ENCODE data around the gene SRGAP3.

Gene SRGAP3

DNA sequence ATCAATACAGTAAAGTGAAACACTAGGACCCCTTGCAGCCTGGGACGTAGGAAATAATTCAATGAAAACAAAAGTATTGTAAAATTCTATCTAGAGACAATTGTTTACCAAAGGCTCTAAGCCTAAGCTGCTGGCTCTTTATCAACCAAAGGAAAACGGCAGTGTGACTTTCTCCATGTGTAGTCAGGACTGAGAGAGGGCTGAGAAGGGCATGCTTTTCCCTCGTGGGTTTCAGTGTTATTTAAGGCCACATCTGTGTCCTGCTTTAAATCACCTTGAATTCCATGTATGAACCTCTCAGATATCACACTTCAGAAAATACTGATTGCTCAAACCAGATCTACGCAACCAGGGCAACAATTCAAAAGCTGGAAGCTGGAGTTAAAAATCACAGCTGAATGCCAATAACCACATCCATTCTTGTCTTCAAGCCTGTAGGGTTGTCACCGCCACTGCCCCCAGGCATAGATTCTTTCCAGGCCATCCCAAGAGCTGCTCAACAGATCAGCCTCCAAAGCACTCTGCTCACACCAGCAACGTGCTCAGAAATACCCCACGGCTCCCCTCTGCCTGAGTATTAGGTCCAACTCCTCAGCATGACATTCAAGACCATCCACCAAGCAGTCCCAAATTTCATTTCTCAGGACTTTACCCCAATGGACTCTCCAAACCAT, 124.0 kb downstream of the SRGAP3 start:
- DNase-seq (ENCODE audit: low read depth, low spot score): no peak

DNA sequence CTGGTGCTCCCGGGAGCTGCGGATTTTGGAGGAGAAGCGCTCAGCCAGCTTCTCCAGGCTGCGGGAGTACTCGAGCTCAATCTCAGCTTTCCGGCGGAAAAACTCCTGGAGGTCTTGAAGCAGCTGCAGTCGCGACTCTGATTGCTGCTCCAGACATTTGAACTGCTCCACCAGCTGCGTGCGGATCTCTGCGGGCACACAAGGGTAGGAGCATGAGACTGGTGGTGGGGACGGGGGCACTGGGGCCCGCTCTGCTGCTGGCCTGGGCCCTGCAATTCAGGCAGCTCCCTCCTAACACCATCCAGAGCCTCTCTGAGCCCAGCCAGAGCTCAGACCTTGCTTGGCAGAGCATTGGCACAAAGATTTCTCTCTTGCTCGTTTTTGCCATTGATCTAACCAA, 124.7 kb downstream of the SRGAP3 start:
- DNase-seq (ENCODE audit: low read depth, low spot score): no peak
- no peak overlapping the region for H3K27ac ChIP-seq

More for the DNA sequence above, 124.0 kb downstream of the SRGAP3 start:
- no peak overlapping the region for H3K27ac ChIP-seq

DNA sequence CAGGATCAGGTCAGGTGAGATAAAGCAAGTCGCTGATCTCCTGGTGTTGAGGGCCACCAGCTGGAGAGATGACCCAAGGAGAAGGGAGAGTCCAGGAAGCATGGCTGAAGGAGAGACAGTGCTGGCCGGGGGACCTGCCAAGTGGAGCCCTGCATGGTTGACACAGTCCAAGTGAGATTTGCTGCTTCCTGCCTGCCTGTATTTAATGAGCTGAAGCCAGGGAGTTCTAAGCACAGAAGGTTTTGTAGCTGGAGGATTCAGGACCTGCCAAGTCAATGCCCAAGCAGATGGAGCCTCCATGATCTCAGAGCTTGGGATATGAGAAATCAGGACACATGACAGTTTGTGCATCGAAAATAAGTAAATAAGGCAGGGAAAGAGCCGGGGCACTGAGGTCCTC, 125.6 kb downstream of the SRGAP3 start:
- no peak for DNase-seq (ENCODE audit: low read depth, low spot score)
- H3K27ac ChIP-seq: no peak overlapping the region

DNA sequence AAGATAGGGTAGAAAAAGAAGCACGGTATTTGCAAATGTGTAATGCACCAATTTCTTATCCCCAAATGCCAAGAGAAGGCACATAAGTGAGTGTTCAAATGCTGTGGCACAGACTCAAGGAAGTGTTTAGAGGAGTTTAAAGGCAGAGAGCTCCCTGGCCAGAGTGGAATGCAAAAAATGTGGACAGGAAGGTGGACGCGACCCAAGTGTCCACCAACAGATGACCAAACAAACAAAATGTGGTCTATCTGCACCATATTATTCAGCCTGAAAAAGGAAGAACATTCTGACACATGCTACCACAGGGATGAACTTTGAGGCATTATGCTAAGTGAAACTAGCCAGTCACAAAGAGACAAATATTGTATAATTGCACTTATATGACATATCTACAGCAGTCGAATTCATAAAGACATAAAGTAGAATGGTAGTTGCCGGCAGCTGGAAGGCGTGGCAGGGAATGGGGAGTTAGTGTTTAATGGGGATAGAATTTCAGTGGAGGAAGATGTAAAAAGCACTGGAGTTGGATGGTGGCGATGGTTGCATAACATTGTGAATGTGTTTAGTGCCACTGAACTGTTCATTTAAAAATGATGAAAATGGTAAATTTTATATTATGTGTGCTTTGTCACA, 126.6 kb downstream of the SRGAP3 start:
- H3K27ac ChIP-seq: no peak overlapping the region
- no peak for DNase-seq (ENCODE audit: low read depth, low spot score)

DNA sequence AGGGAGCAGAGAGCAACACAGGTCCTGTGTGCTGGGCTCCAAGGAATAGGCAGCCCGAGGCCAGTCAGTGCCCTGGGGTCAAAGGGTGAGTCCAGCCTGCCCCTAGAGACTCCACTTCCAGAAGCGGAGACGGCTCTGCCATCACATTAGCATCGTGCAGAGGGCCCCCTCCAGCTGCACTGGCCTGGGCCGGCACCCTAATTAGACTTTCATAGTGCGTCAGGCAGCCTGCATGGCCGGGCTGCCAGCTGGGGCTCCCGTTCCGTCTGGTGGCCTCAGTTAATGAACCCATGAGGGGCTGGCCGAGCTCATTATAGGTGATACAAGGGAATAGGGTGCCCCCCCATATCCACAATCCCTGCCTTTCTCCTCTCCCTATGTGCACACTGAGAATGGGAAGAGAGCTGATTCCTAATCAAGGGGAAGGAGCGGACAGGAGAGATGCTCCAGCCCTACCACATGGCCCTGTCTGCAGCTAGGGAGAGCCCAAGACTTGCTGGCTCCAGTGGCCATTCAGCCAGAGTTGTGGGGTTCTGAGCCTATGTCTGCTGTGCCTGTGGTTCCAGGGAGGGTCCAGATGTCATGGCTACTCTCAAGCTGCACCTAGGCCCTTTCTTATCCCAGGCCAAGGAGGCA, 128.0 kb downstream of the SRGAP3 start:
- DNase-seq (ENCODE audit: low read depth, low spot score): no peak
- H3K27ac ChIP-seq: no peak overlapping the region

DNA sequence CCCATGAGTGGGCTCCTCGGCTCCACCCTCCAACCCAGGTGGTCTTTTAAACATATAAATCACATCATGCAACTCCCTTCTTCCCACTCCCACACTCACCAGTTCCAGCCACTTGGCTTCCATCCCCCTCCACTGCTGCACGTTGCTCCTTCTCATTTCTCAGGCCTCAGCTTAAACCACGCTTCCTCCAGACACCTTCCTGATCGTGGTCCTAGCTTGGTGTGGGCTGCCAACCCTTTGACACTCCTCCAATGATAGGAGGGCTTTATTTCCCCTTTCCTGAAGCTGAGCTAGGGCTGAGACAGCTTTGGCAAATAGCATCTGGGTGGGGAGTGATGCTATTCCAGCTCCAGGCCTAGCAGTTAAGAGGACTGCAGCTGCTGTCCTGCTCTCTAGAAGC, 130.1 kb downstream of the SRGAP3 start:
- DNase-seq (ENCODE audit: low read depth, low spot score): no peak

DNA sequence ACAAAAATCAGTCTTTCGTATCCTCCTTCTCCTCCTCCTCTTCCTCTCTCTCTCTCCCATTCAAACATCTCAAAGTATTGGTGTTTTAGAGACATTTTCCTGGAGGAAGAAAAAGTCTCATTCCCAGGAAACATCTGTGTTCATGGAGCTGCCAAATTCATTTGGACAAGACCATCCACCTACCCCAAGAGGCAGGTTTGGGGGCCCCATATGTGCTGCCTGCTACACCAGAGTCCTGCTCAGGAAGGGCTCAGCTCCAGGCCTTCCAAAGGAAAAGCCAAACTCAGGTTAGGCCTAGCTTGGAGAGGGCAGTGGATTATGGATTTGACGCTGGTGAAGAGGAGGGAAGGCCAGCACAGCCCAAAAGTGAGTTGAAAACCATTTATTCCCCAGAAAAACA, 131.2 kb downstream of the SRGAP3 start:
- no peak overlapping the region for H3K27ac ChIP-seq

More for the DNA sequence above, 130.1 kb downstream of the SRGAP3 start:
- no peak overlapping the region for H3K27ac ChIP-seq

DNA sequence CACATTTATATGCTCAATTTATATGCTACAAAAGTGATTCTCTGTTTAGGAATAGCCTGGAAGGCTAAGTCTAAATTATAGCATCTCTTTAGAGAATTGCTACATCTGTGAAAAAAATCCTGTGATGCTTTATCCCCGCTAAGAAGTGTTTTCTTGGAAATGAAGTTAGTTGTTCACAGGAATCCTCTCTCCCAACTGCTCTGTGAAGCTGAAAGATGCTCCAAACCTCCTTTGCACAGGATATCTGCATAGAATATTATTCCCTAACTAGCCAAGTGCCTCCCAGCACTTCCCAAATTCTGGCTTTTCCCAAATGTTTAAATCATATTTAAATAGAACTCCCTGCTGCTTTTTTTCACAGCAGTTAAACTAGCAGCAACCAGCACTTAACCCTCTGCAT, 132.2 kb downstream of the SRGAP3 start:
- no peak overlapping the region for H3K27ac ChIP-seq

More for the DNA sequence above, 131.2 kb downstream of the SRGAP3 start:
- DNase-seq (ENCODE audit: low read depth, low spot score): no peak

DNA sequence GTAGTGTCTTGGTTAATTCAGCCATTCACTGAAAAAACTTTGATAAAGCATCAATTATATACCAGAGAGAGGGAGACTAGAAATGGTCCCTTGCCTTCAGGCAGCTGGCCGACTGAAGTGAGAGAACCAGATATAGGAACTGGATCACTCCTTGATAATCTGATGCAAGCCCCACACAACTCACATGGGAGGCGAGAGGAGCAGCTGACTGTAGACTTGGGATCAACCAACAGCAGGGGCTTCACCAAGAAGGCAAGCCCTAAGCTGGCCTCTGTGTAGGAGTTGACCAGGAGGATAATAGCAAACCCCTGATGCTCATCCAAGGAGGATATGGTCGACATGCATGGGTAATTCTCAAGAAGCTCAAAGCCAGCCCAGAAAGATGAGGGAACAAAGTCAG, 133.1 kb downstream of the SRGAP3 start:
- H3K27ac ChIP-seq: no peak overlapping the region
- DNase-seq (ENCODE audit: low read depth, low spot score): no peak

More for the DNA sequence above, 132.2 kb downstream of the SRGAP3 start:
- no peak for DNase-seq (ENCODE audit: low read depth, low spot score)

DNA sequence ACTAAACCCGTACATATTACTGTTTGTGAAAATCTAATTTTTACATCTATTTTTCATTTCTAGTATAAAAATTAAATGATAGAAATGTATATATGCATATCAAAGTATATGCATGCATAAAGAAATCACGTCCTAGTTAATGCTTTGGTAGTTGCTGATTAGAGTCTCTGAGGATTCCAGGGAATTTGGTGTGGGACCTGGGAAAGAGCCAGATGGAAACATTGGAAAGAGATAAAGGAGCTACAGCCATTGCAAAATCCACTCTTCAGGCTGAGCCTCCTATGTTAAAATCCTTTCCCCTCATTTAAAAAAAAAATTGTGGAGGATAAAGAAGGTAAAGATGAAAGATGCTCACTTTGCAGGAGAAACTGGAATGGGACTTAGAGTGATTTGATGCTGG, 134.1 kb downstream of the SRGAP3 start:
- DNase-seq (ENCODE audit: low read depth, low spot score): no peak
- no peak overlapping the region for H3K27ac ChIP-seq

DNA sequence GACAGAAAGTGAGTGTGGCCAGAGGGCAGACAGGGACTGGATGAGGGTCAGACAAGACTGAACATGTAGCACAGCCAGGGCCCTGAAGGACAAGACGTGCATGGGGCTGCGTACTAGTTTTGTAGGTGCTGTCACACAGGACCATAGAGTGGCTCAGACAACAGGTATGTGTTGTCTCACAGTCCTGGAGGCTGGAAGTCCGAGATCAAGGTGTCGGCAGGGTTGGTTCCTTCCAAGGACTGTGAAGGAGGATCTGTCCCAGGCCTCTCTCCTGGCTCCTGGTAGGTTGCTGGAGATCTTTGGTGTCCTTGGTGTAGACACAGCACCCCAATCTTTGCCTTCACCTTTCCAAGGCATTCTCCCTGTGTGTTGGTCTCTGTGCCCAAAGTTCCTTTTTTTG, 136.4 kb downstream of the SRGAP3 start:
- H3K27ac ChIP-seq: no peak overlapping the region
- DNase-seq (ENCODE audit: low read depth, low spot score): no peak

DNA sequence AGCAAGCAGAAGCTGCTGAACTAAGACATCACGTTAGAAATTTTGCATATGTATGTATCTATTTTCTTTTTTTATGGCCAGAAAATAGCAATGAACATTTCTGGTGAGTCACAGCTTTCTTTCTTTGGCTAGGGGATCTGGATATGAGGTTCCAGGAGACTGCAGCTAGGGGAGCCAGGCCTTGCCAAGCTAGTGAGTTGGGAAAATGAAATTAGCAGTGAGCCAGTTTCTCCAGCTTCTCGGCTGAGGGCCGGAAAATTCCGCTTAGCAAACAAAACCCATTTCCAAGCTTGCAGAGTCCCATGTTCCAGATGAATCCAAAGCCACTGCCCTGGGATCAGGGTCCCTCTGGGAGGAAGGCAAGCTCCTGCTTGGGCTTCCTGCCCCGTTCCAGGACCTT, 137.6 kb downstream of the SRGAP3 start:
- no peak overlapping the region for H3K27ac ChIP-seq
- no peak for DNase-seq (ENCODE audit: low read depth, low spot score)

DNA sequence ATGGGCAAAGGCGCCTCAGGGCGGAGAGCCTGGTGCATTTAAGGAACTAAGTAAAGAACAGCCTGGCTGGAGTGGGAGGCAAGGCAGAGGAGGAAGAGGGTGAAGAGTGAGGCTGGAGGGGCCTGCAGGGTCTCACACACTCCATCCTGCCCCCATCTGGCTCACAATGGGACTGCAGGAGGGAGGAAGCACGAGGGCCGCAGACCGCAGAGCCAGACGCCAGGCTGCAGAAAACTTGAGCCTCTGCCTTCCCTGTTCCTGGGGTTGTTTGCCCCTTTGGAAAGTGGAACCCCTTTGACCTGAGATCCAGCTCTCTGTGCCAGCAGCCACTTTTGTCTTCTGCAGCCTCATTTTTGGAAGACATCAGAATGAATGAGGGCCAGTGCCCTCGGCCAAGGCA, 138.0 kb downstream of the SRGAP3 start:
- DNase-seq (ENCODE audit: low read depth, low spot score): no peak
- no peak overlapping the region for H3K27ac ChIP-seq

DNA sequence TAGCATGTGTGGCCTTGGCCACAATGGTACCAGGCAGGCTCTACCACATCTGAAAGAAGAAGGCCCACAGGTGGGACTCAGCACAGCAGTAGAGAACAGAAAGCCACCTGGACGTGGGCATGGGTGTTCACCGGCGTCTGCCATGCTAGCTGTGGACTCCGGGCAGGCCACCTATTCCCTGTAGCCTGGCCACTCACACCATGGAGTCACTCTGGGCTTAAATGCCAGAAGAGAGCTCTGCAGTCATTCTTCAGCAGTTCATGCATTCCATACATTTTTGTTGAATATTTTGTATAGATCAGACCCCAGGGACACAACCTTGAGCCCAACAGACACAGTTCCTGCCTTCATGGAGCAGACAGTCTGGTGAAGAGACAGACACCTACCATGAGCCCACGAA, 138.6 kb downstream of the SRGAP3 start:
- no peak for DNase-seq (ENCODE audit: low read depth, low spot score)
- H3K27ac ChIP-seq: no peak overlapping the region

DNA sequence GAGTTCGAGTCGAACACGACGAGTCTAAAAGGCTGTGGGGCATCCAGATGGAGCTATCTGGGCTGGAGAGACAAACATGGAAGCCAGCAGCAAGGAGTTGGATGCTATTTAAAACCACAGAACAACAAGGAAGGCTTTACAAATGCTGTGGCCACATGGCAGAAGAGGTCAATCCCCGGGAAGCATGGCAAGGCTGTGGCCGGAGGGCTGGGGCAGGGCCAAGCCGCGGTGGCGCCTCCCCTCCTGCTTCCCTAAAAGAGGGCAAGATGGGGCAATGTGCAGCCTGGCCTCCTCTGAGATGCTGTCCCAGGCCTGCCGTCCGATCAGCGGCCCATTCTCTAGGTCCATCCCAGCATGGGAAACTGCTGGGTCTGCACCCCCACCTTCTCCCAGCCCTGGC, 139.1 kb downstream of the SRGAP3 start:
- DNase-seq (ENCODE audit: low read depth, low spot score): no peak
- H3K27ac ChIP-seq: no peak overlapping the region

DNA sequence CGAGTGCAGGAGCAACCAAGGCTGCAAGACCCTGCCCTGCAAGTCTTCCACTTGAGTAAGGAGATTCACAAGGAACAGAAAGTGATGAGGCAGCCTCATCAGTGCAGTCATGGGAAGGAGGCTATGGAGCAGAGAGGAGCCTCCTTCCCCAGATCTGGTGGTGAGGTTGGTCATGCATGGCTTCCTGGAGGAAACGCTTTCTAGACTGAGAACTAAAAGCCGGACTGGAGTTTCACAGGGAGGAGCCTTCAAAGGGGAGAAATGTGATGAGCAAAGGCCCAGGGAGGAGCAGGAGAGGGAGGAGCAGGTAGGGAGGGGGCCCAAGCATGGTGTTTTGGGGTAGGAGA, 139.9 kb downstream of the SRGAP3 start:
- DNase-seq (ENCODE audit: low read depth, low spot score): no peak

DNA sequence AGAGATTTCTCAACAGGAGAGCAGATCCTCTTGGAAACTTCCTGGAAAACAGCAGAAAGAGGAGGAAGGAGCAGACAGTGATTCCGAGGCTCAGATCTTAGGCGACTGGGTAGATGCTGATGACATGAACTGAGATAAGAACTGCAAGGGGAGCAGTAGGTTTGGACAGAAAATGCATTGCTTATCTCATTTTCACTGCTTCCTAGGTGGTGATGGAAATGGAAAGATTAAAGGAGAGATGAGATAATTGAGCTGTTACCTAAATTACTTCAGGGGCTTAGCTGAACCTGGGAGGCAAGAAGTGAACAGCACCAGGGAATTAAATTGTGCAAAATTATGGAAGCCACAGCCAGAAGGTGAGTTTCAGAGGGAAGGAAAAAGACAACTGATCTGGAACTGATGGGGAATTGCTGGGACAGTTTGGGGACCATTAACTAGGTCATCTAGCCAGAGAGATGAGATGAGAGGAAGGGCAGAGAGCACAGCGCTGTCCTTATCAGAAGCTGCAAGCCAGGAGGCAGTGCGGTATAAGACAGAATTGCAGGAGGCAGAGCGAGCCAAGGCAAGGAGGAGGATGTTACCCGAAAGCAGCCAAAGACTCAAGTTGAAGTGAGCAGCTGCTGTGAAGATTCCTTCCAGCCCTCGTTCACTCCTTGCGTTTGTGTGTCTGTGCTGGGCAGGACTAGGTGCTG, 140.4 kb downstream of the SRGAP3 start:
- no peak overlapping the region for H3K27ac ChIP-seq
- no peak for DNase-seq (ENCODE audit: low read depth, low spot score)

More for the DNA sequence above, 139.9 kb downstream of the SRGAP3 start:
- no peak overlapping the region for H3K27ac ChIP-seq

DNA sequence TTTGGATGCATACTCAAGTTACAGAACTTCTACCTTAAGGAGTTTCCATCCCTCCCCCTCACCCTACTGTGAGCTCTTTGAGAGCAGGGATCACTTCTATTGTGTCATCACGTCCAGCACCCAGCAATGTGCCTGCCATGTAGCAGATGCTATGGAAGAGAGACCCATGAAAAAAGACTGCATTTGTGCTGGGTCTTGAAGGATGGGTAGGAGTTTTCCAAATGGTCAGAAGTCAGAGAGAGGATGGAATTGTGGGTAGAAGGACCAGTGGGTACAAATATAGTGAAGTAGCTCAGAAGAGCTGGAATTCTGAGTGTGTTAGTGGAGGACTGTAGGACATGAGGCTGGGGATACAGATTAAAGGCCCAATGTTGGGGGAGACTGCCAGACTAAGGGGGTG, 141.7 kb downstream of the SRGAP3 start:
- no peak for DNase-seq (ENCODE audit: low read depth, low spot score)
- H3K27ac ChIP-seq: no peak overlapping the region

DNA sequence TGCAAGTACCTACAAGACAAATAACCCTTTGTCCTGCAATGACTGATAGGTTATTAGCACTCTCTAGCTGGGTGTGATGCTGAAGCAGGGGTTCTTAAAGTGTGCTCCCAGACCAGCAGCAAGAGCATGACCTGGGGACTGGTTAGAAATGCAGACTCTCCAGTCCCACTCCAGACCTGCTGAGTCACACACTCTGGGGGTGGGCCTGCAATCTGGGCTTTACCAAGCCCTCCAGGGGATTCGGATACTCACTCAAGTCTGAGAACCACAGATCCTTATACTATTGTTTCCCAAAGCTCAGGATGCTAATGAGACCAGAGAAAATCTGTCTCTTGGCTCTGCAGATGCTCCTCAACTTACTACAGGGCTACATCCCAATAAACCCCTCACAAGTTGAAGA, 144.0 kb downstream of the SRGAP3 start:
- H3K27ac ChIP-seq: no peak overlapping the region
- DNase-seq (ENCODE audit: low read depth, low spot score): no peak

DNA sequence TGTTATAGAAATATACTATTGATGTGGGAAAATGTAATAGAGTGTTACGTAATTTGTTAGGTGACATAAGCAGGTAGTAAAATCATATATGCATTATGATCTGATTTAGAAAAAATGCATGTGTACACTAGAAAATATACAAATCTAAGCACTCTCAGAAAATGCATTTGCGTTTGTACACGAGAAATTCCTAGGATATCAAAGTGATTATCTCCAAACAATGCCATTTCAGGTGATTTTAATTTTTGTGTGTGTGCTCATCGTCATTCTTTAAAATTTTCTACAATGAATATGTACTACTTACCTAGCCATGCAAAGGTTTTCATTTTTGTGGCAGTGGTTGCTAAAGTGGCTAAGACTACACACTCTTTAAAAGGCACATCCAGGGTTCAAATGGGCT, 145.3 kb downstream of the SRGAP3 start:
- H3K27ac ChIP-seq: no peak overlapping the region
- DNase-seq (ENCODE audit: low read depth, low spot score): no peak
